Measurements from ENCODE around the gene PCTP.

- TF ChIP-seq CTCF (IDR thresholded peaks at IDR 0.05) (no peak), POLR2A (IDR thresholded peaks at IDR 0.05) (no peak)
Measured at GRCh38 chr17:55762086-55762858, 11.4 kb downstream of the PCTP start.
